Astrocyte (in vitro differentiated cells and primary cell): ENCODE measurements around the gene FOXD1. TPM values are rescaled to one million over a fixed set of nuclear protein-coding genes. Genes with fewer than 3 reads are reported as not detected.

ENCODE experiments used
- DNase-seq: peaks from one replicate; pipeline ENCODE4 v3.0.0-alpha.2; 2010; ENCODE audit warnings: low read depth
- FAIRE-seq: peaks from 2 replicates; lab custom pipeline; 2011; peaks lifted over from hg19 to GRCh38; lab: Jason Lieb, UNC
- H2AFZ ChIP-seq: 2 replicates; pipeline ENCODE4 v1.6.0; 2012; ENCODE audit warnings: low read depth, low read length, inconsistent platforms
- H3K27ac ChIP-seq: 2 replicates; pipeline ENCODE4 v1.5.1; 2011; ENCODE audit warnings: low read depth, low read length, inconsistent platforms
- H3K27me3 ChIP-seq: 2 replicates; pipeline ENCODE4 v1.6.0; 2011; ENCODE audit warnings: low read length, inconsistent platforms; ENCODE audit not compliant: insufficient read depth
- H3K36me3 ChIP-seq: 2 replicates; pipeline ENCODE4 v1.5.1; 2011; ENCODE audit warnings: low read length, inconsistent platforms; ENCODE audit not compliant: insufficient read depth
- H3K4me1 ChIP-seq: 2 replicates; pipeline ENCODE4 v1.5.1; 2011; ENCODE audit warnings: low read length, inconsistent platforms; ENCODE audit not compliant: insufficient read depth
- H3K4me2 ChIP-seq: 2 replicates; pipeline ENCODE4 v1.6.0; 2012; ENCODE audit warnings: low read length, inconsistent platforms
- H3K4me3 ChIP-seq: 2 replicates; pipeline ENCODE4 v1.5.1; 2011; ENCODE audit warnings: low read depth, mild to moderate bottlenecking, low read length, inconsistent platforms; ENCODE audit not compliant: insufficient read depth
- H3K79me2 ChIP-seq: 2 replicates; pipeline ENCODE4 v1.6.0; 2012; ENCODE audit warnings: mild to moderate bottlenecking, low read length, inconsistent platforms; ENCODE audit not compliant: insufficient read depth
- H3K9ac ChIP-seq: 2 replicates; pipeline ENCODE4 v1.6.0; 2012; ENCODE audit warnings: mild to moderate bottlenecking, low read length, inconsistent platforms
- H3K9me3 ChIP-seq: 2 replicates; pipeline ENCODE4 v1.5.1; 2012; ENCODE audit warnings: low read depth, mild to moderate bottlenecking, low read length, inconsistent platforms; ENCODE audit not compliant: insufficient read depth
- H4K20me1 ChIP-seq: 2 replicates; pipeline ENCODE4 v1.6.0; 2012; ENCODE audit warnings: low read length, inconsistent platforms; ENCODE audit not compliant: insufficient read depth
- H3K27ac Mint-ChIP-seq: one replicate; pipeline ENCODE4 v1.8.0; 2021; ENCODE audit warnings: mild to moderate bottlenecking, mixed read lengths; ENCODE audit not compliant: unreplicated experiment
- H3K27me3 Mint-ChIP-seq: one replicate; pipeline ENCODE4 v1.8.0; 2021; ENCODE audit warnings: low read depth, mixed read lengths; ENCODE audit not compliant: unreplicated experiment
- H3K36me3 Mint-ChIP-seq: one replicate; pipeline ENCODE4 v1.8.0; 2021; ENCODE audit warnings: low read depth, mixed read lengths; ENCODE audit not compliant: unreplicated experiment
- H3K4me1 Mint-ChIP-seq: one replicate; pipeline ENCODE4 v1.8.0; 2021; ENCODE audit warnings: low read depth, mixed read lengths; ENCODE audit not compliant: unreplicated experiment
- H3K4me3 Mint-ChIP-seq: one replicate; pipeline ENCODE4 v1.8.0; 2021; ENCODE audit warnings: mild to moderate bottlenecking, moderate library complexity, mixed read lengths; ENCODE audit not compliant: unreplicated experiment
- H3K9me3 Mint-ChIP-seq: one replicate; pipeline ENCODE4 v1.8.0; 2021; ENCODE audit warnings: mild to moderate bottlenecking, mixed read lengths; ENCODE audit not compliant: unreplicated experiment
- CTCF ChIP-seq: IDR thresholded peaks from 2 replicates; pipeline ENCODE4 v1.5.1; 2011; ENCODE audit warnings: low read depth, mild to moderate bottlenecking, inconsistent platforms, low read length, moderate library complexity; ENCODE audit not compliant: insufficient read depth
- EZH2 ChIP-seq: IDR thresholded peaks from 2 replicates; pipeline ENCODE4 v1.6.1; 2012; ENCODE audit warnings: mild to moderate bottlenecking, low read length, inconsistent platforms; ENCODE audit not compliant: insufficient read depth
- total RNA-seq: library from RNA; stranded (reverse); gene quantifications from 2 replicates; pipeline ENCODE4 v1.2.1, GENCODE V29; 2021

The FOXD1 gene
- total RNA-seq, 1 donor from 2014 or later, result 16.9 TPM

DNA sequence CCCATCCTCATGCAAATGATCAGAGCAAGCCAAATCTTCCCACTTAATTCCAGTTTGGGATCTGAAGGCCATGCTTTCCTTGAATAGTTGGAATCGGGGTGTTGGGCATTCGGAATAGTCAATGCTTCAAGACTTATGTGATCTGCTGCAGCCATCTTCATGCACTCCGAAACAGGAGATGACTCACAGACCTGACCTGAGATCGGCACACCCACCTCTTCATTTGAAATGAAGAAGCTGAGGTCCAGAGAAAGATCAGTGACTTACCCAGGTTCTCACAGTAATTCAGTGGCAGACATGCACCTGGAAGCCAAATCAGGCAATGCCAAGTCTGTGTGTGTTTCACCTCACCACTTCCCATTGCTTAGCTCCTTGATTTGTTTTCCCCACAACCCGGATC is 33.0 kb downstream of the FOXD1 start:
- Histone ChIP-seq H3K4me2 (no peak overlapping the region), H4K20me1 (no peaks in the 10 kb centered on the region), H3K36me3 (no peaks in the 10 kb centered on the region), H3K4me3 (no peak overlapping the region), H3K79me2 (no peaks in the 10 kb centered on the region), H3K4me1 (peaks cover 54% of the 10 kb centered on the region), H3K27me3 (no peaks in the 10 kb centered on the region), H3K27ac (no peak overlapping the region), H2AFZ (no peak overlapping the region), H3K9me3 (no peaks in the 10 kb centered on the region), H3K9ac (no peak overlapping the region)
- no peak overlapping the region for H3K27ac Mint-ChIP-seq
- DNase-seq (no peak), FAIRE-seq (no peak)
- H3K4me3 Mint-ChIP-seq, result no peak overlapping the region
- no peak for TF ChIP-seq EZH2
- TF ChIP-seq CTCF, result no peak
- peaks cover 6% of the 10 kb centered on the region for H3K27me3 Mint-ChIP-seq
- peaks cover 5% of the 10 kb centered on the region for H3K9me3 Mint-ChIP-seq
- no peaks in the 10 kb centered on the region for H3K36me3 Mint-ChIP-seq
- peaks cover 36% of the 10 kb centered on the region for H3K4me1 Mint-ChIP-seq

DNA sequence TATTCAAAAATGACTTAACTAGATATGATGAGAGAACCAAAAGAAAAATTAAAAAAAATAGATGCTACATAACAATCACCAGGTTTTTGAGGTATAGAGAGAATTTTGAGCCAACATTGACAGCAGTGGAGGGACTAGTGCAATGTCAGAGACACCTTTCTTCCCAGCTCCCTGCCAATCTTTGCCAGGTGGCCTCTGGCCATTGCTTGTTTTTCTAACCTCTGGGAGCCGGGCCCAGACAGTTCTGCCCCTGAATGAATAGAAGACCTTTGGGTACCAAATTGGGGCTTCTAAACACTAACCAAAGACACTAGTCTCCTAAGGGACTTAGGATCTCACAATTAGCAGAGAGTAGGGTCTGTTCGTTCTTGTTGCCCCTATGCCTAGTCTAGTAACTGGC is 33.4 kb downstream of the FOXD1 start:
- H3K9ac ChIP-seq, result no peak overlapping the region
- no peak for DNase-seq
- no peaks in the 10 kb centered on the region for H3K9me3 ChIP-seq
- peaks cover 51% of the 10 kb centered on the region for H3K4me1 ChIP-seq
- no peaks in the 10 kb centered on the region for H3K27me3 ChIP-seq
- Mint-ChIP-seq H3K27me3 (peaks cover 3% of the 10 kb centered on the region), H3K4me1 (peaks cover 34% of the 10 kb centered on the region), H3K9me3 (peaks cover 5% of the 10 kb centered on the region), H3K4me3 (no peak overlapping the region), H3K27ac (no peak overlapping the region), H3K36me3 (no peaks in the 10 kb centered on the region)
- H3K4me2 ChIP-seq, result no peak overlapping the region
- no peaks in the 10 kb centered on the region for H3K79me2 ChIP-seq
- TF ChIP-seq CTCF, result no peak
- no peak for TF ChIP-seq EZH2
- H3K27ac ChIP-seq, result no peak overlapping the region
- H3K4me3 ChIP-seq, result no peak overlapping the region
- H3K36me3 ChIP-seq, result no peaks in the 10 kb centered on the region
- no peak overlapping the region for H2AFZ ChIP-seq
- no peak for FAIRE-seq
- H4K20me1 ChIP-seq, result no peaks in the 10 kb centered on the region

- peaks cover 1% of the 10 kb centered on the region for H3K27me3 Mint-ChIP-seq
- peaks cover 26% of the 10 kb centered on the region for H3K4me1 ChIP-seq
- peak overlapping the region; percentile 88 for H3K27ac Mint-ChIP-seq
- H3K9me3 Mint-ChIP-seq, result peaks cover 5% of the 10 kb centered on the region
- no peaks in the 10 kb centered on the region for H3K36me3 Mint-ChIP-seq
- H3K4me3 Mint-ChIP-seq, result no peak overlapping the region
- no peak for TF ChIP-seq EZH2
- no peak for TF ChIP-seq CTCF
- peak overlapping the region; percentile 24 for H3K9ac ChIP-seq
- H2AFZ ChIP-seq, result no peak overlapping the region
- H3K4me3 ChIP-seq, result no peak overlapping the region
- peak overlapping the region; percentile 40 for H3K4me2 ChIP-seq
- peaks cover 28% of the 10 kb centered on the region for H3K4me1 Mint-ChIP-seq
- FAIRE-seq (peak; percentile 93), DNase-seq (peak; percentile 94)
- H3K27me3 ChIP-seq, result no peaks in the 10 kb centered on the region
- H4K20me1 ChIP-seq, result no peaks in the 10 kb centered on the region
- no peaks in the 10 kb centered on the region for H3K79me2 ChIP-seq
- peak overlapping the region; percentile 60 for H3K27ac ChIP-seq
- H3K9me3 ChIP-seq, result no peaks in the 10 kb centered on the region
- no peaks in the 10 kb centered on the region for H3K36me3 ChIP-seq
Measured at GRCh38 chr5:73412597-73412988, 36.0 kb downstream of the FOXD1 start.
